ENCODE results near the gene SPATA46. TPM values are rescaled to one million over a fixed set of nuclear protein-coding genes. Genes with fewer than 3 reads are reported as not detected.

Gene SPATA46
- total RNA-seq, 2 experiments from 2014 or later: not detected

GRCh38 chr1:162351246-162351842, 25.3 kb downstream of the SPATA46 start:
- intact Hi-C loops (cut with micrococcal nuclease; ENCODE audit: unreplicated experiment): no loop called here
- H2AFZ ChIP-seq (ENCODE audit: low read length): no peak overlapping the region
- no peaks in the 10 kb centered on the region for H3K79me2 ChIP-seq (ENCODE audit: insufficient read depth, low read depth, low read length)
- no peaks in the 10 kb centered on the region for H3K9me2 ChIP-seq (ENCODE audit: insufficient read depth, low read length)
- BruUV-seq (replicated peaks): no TSS peak
- no peak overlapping the region for H3K4me3 ChIP-seq (ENCODE audit: low read depth, low read length, poor library complexity, severe bottlenecking)
- ChIA-PET POLR2A (no interaction called here), CTCF (ENCODE audit: unreplicated experiment) (no interaction called here)
- no peaks in the 10 kb centered on the region for H3K9me3 ChIP-seq (ENCODE audit: low read length)
- no peaks in the 10 kb centered on the region; the same call in 1 of the 2 replicates for H4K20me1 ChIP-seq (ENCODE audit: insufficient read depth, low read length)
- no peak for DNase-seq (ENCODE audit: low spot score)
- H3K27ac ChIP-seq (ENCODE audit: low read depth, low read length, poor library complexity, severe bottlenecking): no peak overlapping the region
- no peak for TF ChIP-seq EZH2phosphoT487 (IDR thresholded peaks at IDR 0.05; ENCODE audit: borderline replicate concordance, low read depth, low read length)
- no peak for TF ChIP-seq CTCF (conservative IDR thresholded peaks at IDR 0.05; ENCODE audit: low read length)
- H3K36me3 ChIP-seq (ENCODE audit: insufficient read depth, low read length): no peaks in the 10 kb centered on the region
- H3K4me2 ChIP-seq (ENCODE audit: low read length): no peak overlapping the region
- no peaks in the 10 kb centered on the region for H3K4me1 ChIP-seq (ENCODE audit: insufficient read depth, low read length, poor library complexity, severe bottlenecking)

GRCh38 chr1:162349635-162350330, 26.9 kb downstream of the SPATA46 start:
- Histone ChIP-seq H3K27ac (ENCODE audit: low read depth, low read length, poor library complexity, severe bottlenecking) (no peak overlapping the region), H3K9me3 (ENCODE audit: low read length) (no peaks in the 10 kb centered on the region), H3K4me3 (ENCODE audit: low read depth, low read length, poor library complexity, severe bottlenecking) (no peak overlapping the region), H2AFZ (ENCODE audit: low read length) (no peak overlapping the region), H3K9me2 (ENCODE audit: insufficient read depth, low read length) (no peaks in the 10 kb centered on the region), H3K36me3 (ENCODE audit: insufficient read depth, low read length) (no peaks in the 10 kb centered on the region), H3K4me2 (ENCODE audit: low read length) (no peak overlapping the region), H3K79me2 (ENCODE audit: insufficient read depth, low read depth, low read length) (no peaks in the 10 kb centered on the region), H3K4me1 (ENCODE audit: insufficient read depth, low read length, poor library complexity, severe bottlenecking) (no peaks in the 10 kb centered on the region), H4K20me1 (ENCODE audit: insufficient read depth, low read length) (no peaks in the 10 kb centered on the region; the same call in 1 of the 2 replicates)
- ChIA-PET CTCF (ENCODE audit: unreplicated experiment) (no interaction called here), POLR2A (no interaction called here)
- no peak for DNase-seq (ENCODE audit: low spot score)
- BruUV-seq (replicated peaks): no TSS peak
- TF ChIP-seq CTCF (conservative IDR thresholded peaks at IDR 0.05; ENCODE audit: low read length) (no peak), EZH2phosphoT487 (IDR thresholded peaks at IDR 0.05; ENCODE audit: borderline replicate concordance, low read depth, low read length) (no peak)
- intact Hi-C loops (cut with micrococcal nuclease; ENCODE audit: unreplicated experiment): no loop called here

GRCh38 chr1:162347281-162347680, 29.4 kb downstream of the SPATA46 start:
- no peaks in the 10 kb centered on the region; the same call in 1 of the 2 replicates for H4K20me1 ChIP-seq (ENCODE audit: insufficient read depth, low read length)
- H3K79me2 ChIP-seq (ENCODE audit: insufficient read depth, low read depth, low read length): no peaks in the 10 kb centered on the region
- no TSS peak for BruUV-seq (replicated peaks)
- no peaks in the 10 kb centered on the region for H3K36me3 ChIP-seq (ENCODE audit: insufficient read depth, low read length)
- no peaks in the 10 kb centered on the region for H3K9me2 ChIP-seq (ENCODE audit: insufficient read depth, low read length)
- TF ChIP-seq EZH2phosphoT487 (IDR thresholded peaks at IDR 0.05; ENCODE audit: borderline replicate concordance, low read depth, low read length) (no peak), CTCF (conservative IDR thresholded peaks at IDR 0.05; ENCODE audit: low read length) (no peak)
- H2AFZ ChIP-seq (ENCODE audit: low read length): no peak overlapping the region
- no peak overlapping the region for H3K4me3 ChIP-seq (ENCODE audit: low read depth, low read length, poor library complexity, severe bottlenecking)
- intact Hi-C loops (cut with micrococcal nuclease; ENCODE audit: unreplicated experiment): no loop called here
- no peak overlapping the region for H3K27ac ChIP-seq (ENCODE audit: low read depth, low read length, poor library complexity, severe bottlenecking)
- ChIA-PET CTCF (ENCODE audit: unreplicated experiment) (no interaction called here), POLR2A (interaction anchor here (0.7 kb wide), 1 partner anchor 57 kb away, joined by 3 read pairs; no protein-coding TSS in a partner anchor)
- H3K9me3 ChIP-seq (ENCODE audit: low read length): no peaks in the 10 kb centered on the region
- H3K4me1 ChIP-seq (ENCODE audit: insufficient read depth, low read length, poor library complexity, severe bottlenecking): no peaks in the 10 kb centered on the region
- no peak overlapping the region for H3K4me2 ChIP-seq (ENCODE audit: low read length)
- no peak for DNase-seq (ENCODE audit: low spot score)
